Endothelial cell (in vitro differentiated cells): ENCODE results near the gene FOLR1. TPM values are rescaled to one million over a fixed set of nuclear protein-coding genes. Genes with fewer than 3 reads are reported as not detected.
"Not testable (repeated sequence)": the region's sequence is repeated elsewhere in the genome, so short reads cannot be mapped to it uniquely, and the experiment has no call there.

ENCODE experiments used
- DNase-seq: peaks from one replicate; pipeline ENCODE4 v3.0.0; 2021; ENCODE audit warnings: low spot score
- H3K27ac Mint-ChIP-seq: one replicate; pipeline ENCODE4 v1.8.0; 2021; ENCODE audit warnings: mixed read lengths, inconsistent platforms; ENCODE audit not compliant: unreplicated experiment
- H3K27me3 Mint-ChIP-seq: one replicate; pipeline ENCODE4 v1.8.0; 2021; ENCODE audit warnings: mild to moderate bottlenecking, moderate library complexity, mixed read lengths, inconsistent platforms; ENCODE audit not compliant: unreplicated experiment
- H3K36me3 Mint-ChIP-seq: one replicate; pipeline ENCODE4 v1.8.0; 2021; ENCODE audit warnings: mild to moderate bottlenecking, low read depth, mixed read lengths, inconsistent platforms; ENCODE audit not compliant: unreplicated experiment
- H3K4me1 Mint-ChIP-seq: one replicate; pipeline ENCODE4 v1.8.0; 2021; ENCODE audit warnings: mild to moderate bottlenecking, mixed read lengths, inconsistent platforms; ENCODE audit not compliant: unreplicated experiment
- H3K4me3 Mint-ChIP-seq: one replicate; pipeline ENCODE4 v1.8.0; 2021; ENCODE audit warnings: mild to moderate bottlenecking, mixed read lengths, inconsistent platforms; ENCODE audit not compliant: unreplicated experiment
- H3K9me3 Mint-ChIP-seq: one replicate; pipeline ENCODE4 v1.8.0; 2021; ENCODE audit warnings: mixed read lengths, inconsistent platforms; ENCODE audit not compliant: unreplicated experiment
- total RNA-seq: library from RNA; stranded (reverse); fragmentation: NEBNext Ultra II Directional; extraction: Animal tissue kit (Norgen Biotek cat#: 25700); gene quantifications from one replicate; pipeline ENCODE4 v1.2.1, GENCODE V29; 2021; ENCODE audit not compliant: unreplicated experiment
- TF ChIP-seq, protein P1 (sequence below): fragments of 200-600 bp; sonication (generic); IDR thresholded peaks from one replicate; pipeline ENCODE4 v1.5.0; 2021; ENCODE audit warnings: antibody characterized with exemption; ENCODE audit not compliant: unreplicated experiment

Gene FOLR1
- total RNA-seq, 1 donor from 2014 or later = not detected

- DNase-seq = no peak
- Mint-ChIP-seq H3K4me1 (no peaks in the 10 kb centered on the region), H3K27ac (no peak overlapping the region), H3K27me3 (peaks cover 5% of the 10 kb centered on the region), H3K9me3 (no peaks in the 10 kb centered on the region), H3K4me3 (no peak overlapping the region), H3K36me3 (no peaks in the 10 kb centered on the region)
- TF ChIP-seq, protein P1, sequence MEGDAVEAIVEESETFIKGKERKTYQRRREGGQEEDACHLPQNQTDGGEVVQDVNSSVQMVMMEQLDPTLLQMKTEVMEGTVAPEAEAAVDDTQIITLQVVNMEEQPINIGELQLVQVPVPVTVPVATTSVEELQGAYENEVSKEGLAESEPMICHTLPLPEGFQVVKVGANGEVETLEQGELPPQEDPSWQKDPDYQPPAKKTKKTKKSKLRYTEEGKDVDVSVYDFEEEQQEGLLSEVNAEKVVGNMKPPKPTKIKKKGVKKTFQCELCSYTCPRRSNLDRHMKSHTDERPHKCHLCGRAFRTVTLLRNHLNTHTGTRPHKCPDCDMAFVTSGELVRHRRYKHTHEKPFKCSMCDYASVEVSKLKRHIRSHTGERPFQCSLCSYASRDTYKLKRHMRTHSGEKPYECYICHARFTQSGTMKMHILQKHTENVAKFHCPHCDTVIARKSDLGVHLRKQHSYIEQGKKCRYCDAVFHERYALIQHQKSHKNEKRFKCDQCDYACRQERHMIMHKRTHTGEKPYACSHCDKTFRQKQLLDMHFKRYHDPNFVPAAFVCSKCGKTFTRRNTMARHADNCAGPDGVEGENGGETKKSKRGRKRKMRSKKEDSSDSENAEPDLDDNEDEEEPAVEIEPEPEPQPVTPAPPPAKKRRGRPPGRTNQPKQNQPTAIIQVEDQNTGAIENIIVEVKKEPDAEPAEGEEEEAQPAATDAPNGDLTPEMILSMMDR = no peak
Measured at GRCh38 chr11:72179804-72180396, 12.0 kb upstream of the FOLR1 start.

DNA sequence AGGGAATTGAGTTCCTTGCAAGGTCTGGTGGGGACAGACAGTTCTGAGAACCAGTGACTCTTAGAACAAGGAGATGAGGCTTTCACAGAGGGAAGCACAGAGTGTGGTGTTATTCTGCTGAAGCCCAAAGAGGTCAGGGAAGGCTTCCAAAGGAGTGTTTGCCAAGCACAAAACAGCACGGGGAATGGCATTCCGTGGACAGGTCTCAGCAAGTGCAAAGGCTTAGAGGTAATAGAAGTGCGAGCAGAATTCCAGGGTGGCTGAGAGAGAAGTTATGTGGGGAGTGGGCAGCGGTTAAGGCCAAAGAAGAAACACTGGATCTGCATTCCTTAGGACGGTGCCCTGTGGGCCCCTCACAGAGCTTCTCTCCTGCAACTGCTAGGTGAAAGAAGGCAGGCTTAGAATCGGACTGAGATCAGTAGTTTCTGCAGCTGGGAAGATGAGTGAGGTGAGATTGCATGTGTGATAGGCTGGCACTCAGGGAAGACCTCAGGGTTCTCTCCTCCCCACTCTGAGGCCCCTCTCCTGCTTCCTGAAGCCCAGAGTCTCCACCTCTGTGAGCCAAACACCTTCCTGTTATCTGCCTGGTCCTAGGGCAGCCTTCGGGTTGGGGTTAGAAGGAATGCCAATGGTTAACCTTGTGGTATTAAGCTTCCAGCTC is 10.9 kb upstream of the FOLR1 start:
- H3K27ac Mint-ChIP-seq, H3K4me1 Mint-ChIP-seq, H3K27me3 Mint-ChIP-seq, H3K4me3 Mint-ChIP-seq, H3K36me3 Mint-ChIP-seq, H3K9me3 Mint-ChIP-seq, DNase-seq: not testable (repeated sequence)

GRCh38 chr11:72181553-72181958 is 10.4 kb upstream of the FOLR1 start:
- not testable (repeated sequence) for H3K36me3 Mint-ChIP-seq, H3K27ac Mint-ChIP-seq, H3K27me3 Mint-ChIP-seq, H3K9me3 Mint-ChIP-seq, DNase-seq, H3K4me1 Mint-ChIP-seq, H3K4me3 Mint-ChIP-seq

DNA sequence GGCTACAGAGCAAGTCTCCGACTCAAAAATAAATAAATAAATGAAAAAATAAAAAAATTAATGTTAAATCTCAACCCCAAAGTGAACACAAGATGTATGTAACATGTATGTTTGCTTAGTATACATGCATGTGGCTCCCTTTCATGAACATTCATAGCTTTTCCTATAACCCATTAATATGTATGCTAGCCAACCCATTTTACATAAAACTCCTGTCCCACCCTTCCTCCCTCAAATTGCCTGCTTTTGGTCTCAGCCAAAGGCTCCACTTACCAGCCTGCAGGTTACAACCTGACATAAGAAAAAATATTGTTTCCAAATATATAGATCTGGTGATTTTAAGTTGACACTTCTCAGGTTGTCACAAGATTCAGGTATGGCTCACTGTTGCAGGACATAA is 3.7 kb upstream of the FOLR1 start:
- Mint-ChIP-seq H3K4me3 (no peak overlapping the region), H3K27ac (no peak overlapping the region), H3K36me3 (no peaks in the 10 kb centered on the region), H3K27me3 (peaks cover 4% of the 10 kb centered on the region), H3K9me3 (no peaks in the 10 kb centered on the region), H3K4me1 (peaks cover 3% of the 10 kb centered on the region)
- TF ChIP-seq, protein P1 = no peak
- no peak for DNase-seq

- Mint-ChIP-seq H3K27ac (no peak overlapping the region), H3K9me3 (no peaks in the 10 kb centered on the region), H3K4me1 (peaks cover 3% of the 10 kb centered on the region), H3K4me3 (no peak overlapping the region), H3K36me3 (no peaks in the 10 kb centered on the region), H3K27me3 (peaks cover 4% of the 10 kb centered on the region)
- TF ChIP-seq, protein P1 = no peak
- DNase-seq = no peak
Measured at GRCh38 chr11:72189455-72190250, 2.3 kb upstream of the FOLR1 start.
